ENCODE data around the gene SECISBP2. TPM values are rescaled to one million over a fixed set of nuclear protein-coding genes. Genes with fewer than 3 reads are reported as not detected.

SECISBP2 gene, protein sequence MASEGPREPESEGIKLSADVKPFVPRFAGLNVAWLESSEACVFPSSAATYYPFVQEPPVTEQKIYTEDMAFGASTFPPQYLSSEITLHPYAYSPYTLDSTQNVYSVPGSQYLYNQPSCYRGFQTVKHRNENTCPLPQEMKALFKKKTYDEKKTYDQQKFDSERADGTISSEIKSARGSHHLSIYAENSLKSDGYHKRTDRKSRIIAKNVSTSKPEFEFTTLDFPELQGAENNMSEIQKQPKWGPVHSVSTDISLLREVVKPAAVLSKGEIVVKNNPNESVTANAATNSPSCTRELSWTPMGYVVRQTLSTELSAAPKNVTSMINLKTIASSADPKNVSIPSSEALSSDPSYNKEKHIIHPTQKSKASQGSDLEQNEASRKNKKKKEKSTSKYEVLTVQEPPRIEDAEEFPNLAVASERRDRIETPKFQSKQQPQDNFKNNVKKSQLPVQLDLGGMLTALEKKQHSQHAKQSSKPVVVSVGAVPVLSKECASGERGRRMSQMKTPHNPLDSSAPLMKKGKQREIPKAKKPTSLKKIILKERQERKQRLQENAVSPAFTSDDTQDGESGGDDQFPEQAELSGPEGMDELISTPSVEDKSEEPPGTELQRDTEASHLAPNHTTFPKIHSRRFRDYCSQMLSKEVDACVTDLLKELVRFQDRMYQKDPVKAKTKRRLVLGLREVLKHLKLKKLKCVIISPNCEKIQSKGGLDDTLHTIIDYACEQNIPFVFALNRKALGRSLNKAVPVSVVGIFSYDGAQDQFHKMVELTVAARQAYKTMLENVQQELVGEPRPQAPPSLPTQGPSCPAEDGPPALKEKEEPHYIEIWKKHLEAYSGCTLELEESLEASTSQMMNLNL
- 21.8 and 22.3 TPM in 2 replicates for total RNA-seq

DNA sequence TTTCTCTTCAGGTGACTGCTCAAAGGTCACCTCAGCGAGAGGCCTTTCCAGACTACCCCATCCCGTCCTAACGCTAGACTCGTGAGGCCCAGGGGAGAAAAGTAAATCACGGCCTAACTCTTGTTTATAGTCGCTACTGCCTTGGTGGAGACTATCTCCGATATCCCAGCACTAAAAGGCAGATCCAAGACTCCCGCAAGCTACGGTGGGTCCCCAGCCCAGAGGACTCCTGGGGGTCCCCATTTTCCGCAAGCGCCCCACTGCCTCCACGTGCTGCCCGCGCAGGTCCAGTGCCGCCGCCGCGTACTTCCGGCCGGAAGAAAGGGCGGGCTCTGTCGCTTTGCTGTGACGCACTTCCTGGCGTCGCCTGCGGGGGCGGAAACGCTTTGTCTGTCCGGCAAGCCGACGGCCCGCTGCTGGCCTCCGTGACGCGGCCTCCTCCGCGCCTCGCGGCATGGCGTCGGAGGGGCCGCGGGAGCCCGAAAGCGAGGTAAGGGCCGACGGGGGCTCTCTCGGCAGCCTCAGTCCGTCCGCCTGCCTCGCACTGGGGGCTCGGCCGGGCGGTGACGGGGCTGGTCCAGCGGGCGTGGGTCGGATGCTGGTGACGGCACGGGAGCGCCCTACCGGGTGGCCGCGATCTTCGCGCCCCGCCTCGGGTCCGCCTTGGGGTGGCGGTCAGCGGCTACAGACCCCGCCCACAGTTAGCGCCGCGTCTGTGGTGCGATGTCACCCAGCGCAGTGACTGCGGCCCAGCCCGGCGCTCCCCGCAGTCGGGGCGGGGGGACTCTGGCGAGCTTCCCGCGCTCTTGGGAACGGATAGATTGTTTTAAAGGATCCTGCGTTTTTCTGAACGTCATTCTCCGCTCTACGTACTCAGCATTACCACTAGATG lies at the start of gene SECISBP2:
Gene SECISBP2, plus strand, starts transcription at position 378 of the 892 bp plus-strand sequence. Its CDS starts 77 bp downstream, at position 455.

DNA sequence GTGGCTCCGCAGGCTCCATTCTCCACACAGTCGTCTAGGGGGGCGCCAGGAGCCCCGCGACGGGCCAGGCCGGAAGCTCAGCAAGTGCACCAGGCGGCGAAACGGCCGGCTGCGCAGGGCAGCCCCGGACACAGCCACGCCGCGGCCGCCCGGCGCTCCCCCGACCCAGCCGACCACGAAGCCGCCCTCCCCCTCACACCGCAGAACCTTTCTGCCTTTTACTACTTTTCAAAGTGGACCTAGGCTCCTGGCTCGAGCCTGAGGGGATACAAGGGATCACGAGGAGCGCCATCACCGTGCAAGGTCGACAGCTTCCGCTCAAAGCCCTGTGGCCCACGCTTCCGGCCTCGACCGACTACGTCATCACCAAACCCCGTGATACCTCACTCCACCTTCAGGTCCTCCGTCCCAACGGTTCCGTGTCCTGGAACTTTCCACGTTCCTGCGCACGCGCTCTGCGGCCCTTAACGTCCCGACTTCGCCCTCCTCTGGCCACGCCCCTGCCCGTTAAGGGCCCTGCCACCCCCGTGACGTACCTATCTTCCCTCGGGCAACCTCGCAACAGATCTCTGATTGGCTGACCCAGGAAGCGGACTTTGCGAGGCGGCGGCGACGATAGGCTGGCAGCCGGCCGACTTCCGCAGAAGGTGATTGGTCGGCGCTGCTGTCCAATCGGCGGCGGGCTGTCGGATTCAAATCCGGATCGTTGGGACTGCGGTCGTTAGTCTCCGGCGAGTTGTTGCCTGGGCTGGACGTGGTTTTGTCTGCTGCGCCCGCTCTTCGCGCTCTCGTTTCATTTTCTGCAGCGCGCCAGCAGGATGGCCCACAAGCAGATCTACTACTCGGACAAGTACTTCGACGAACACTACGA lies 7.6 kb upstream of the SECISBP2 start, which contains the start of gene CKS2:
Gene CKS2, plus strand, starts transcription at position 721 of the 871 bp plus-strand sequence. Its CDS starts 98 bp downstream, at position 819.

Other genes with a start within 250 kb of the SECISBP2 start
- 20.9 and 38.0 TPM in 2 replicates for gene SHC3, start 139.7 kb upstream of the SECISBP2 start, total RNA-seq
- gene CKS2, start 7.3 kb upstream of the SECISBP2 start, total RNA-seq, result 25.2 and 46.3 TPM in 2 replicates
- gene SEMA4D, start 179.6 kb downstream of the SECISBP2 start, total RNA-seq, result under 0.01 and 0.09 TPM in 2 replicates